Neural progenitor cell (in vitro differentiated cells): ENCODE results near the gene UBE2V1. TPM values are rescaled to one million over a fixed set of nuclear protein-coding genes. Genes with fewer than 3 reads are reported as not detected.

Source experiments
- DNase-seq: peaks from one replicate; pipeline ENCODE4 v3.0.0-alpha.2; 2016; ENCODE audit warnings: low spot score
- H2AFZ ChIP-seq: fragments of 200-600 bp; sonication (generic); replicated peaks from 2 replicates; pipeline ENCODE4 v1.6.1; 2016; ENCODE audit warnings: antibody characterized with exemption
- H3F3A ChIP-seq: fragments of 200-600 bp; sonication (generic); 2 replicates; pipeline ENCODE4 v1.6.1; 2016; ENCODE audit warnings: antibody characterized with exemption, low read depth
- H3K27ac ChIP-seq: fragments of 200-600 bp; sonication (generic); 2 replicates; pipeline ENCODE4 v1.5.1; 2016; ENCODE audit warnings: mild to moderate bottlenecking
- H3K27me3 ChIP-seq: fragments of 200-600 bp; sonication (generic); 2 replicates; pipeline ENCODE4 v1.6.1; 2016; ENCODE audit warnings: mild to moderate bottlenecking, moderate library complexity
- H3K36me3 ChIP-seq: fragments of 200-600 bp; sonication (generic); 2 replicates; pipeline ENCODE4 v1.5.1; 2016
- H3K4me1 ChIP-seq: fragments of 200-600 bp; sonication (generic); 2 replicates; pipeline ENCODE4 v1.6.1; 2016; ENCODE audit warnings: mixed run types
- H3K4me2 ChIP-seq: fragments of 200-600 bp; sonication (generic); 2 replicates; pipeline ENCODE4 v1.6.1; 2016
- H3K4me3 ChIP-seq: fragments of 200-600 bp; sonication (generic); 2 replicates; pipeline ENCODE4 v1.5.1; 2016
- H3K79me2 ChIP-seq: fragments of 200-600 bp; sonication (generic); 2 replicates; pipeline ENCODE4 v1.6.1; 2016; ENCODE audit warnings: low read depth
- H3K9ac ChIP-seq: fragments of 200-600 bp; sonication (generic); 2 replicates; pipeline ENCODE4 v1.6.1; 2016
- H3K9me3 ChIP-seq: fragments of 200-600 bp; sonication (generic); 2 replicates; pipeline ENCODE4 v1.5.1; 2016; ENCODE audit warnings: low read depth
- H4K20me1 ChIP-seq: fragments of 200-600 bp; sonication (generic); 2 replicates; pipeline ENCODE4 v1.6.1; 2016; ENCODE audit warnings: low read depth
- H3K27ac Mint-ChIP-seq: 3 replicates; pipeline ENCODE4 v1.8.0; 2021; ENCODE audit warnings: mixed read lengths
- H3K27me3 Mint-ChIP-seq: 2 replicates; pipeline ENCODE4 v1.8.0; 2022; ENCODE audit warnings: low read depth, mild to moderate bottlenecking, inconsistent platforms, moderate library complexity, mixed read lengths; ENCODE audit not compliant: insufficient read depth
- H3K36me3 Mint-ChIP-seq: 3 replicates; pipeline ENCODE4 v1.8.0; 2021; ENCODE audit warnings: mixed read lengths
- H3K4me1 Mint-ChIP-seq: 3 replicates; pipeline ENCODE4 v1.8.0; 2021; ENCODE audit warnings: mixed read lengths
- H3K4me3 Mint-ChIP-seq: 3 replicates; pipeline ENCODE4 v1.8.0; 2021; ENCODE audit warnings: mild to moderate bottlenecking, moderate library complexity, mixed read lengths
- H3K9me3 Mint-ChIP-seq: 3 replicates; pipeline ENCODE4 v1.8.0; 2020; ENCODE audit warnings: mixed read lengths
- CTCF ChIP-seq: fragments of 200-600 bp; sonication (generic); IDR thresholded peaks from 2 replicates; pipeline ENCODE4 v1.5.1; 2017; ENCODE audit warnings: antibody characterized with exemption, mild to moderate bottlenecking
- EZH2 ChIP-seq: fragments of 200-600 bp; sonication (generic); IDR thresholded peaks from 2 replicates; pipeline ENCODE4 v1.6.1; 2017; ENCODE audit warnings: antibody characterized with exemption, mild to moderate bottlenecking, moderate library complexity
- EZH2phosphoT487 ChIP-seq: fragments of 200-600 bp; sonication (generic); IDR thresholded peaks from 2 replicates; pipeline ENCODE4 v1.6.1; 2017; ENCODE audit warnings: antibody characterized with exemption
- total RNA-seq: library from RNA; depleted of rRNA; stranded (reverse); fragments of >200 nt; gene quantifications from 2 replicates; pipeline ENCODE4 v1.2.3, GENCODE V29; 2015; ENCODE audit warnings: low replicate concordance

UBE2V1 gene
- total RNA-seq, 1 donor from 2014 or later, result 143 TPM

GRCh38 chr20:50049442-50050026, 63.4 kb downstream of the UBE2V1 start:
- Mint-ChIP-seq H3K4me1 (peaks cover 18% of the 10 kb centered on the region), H3K27me3 (peaks cover 7% of the 10 kb centered on the region), H3K36me3 (no peaks in the 10 kb centered on the region), H3K4me3 (no peak overlapping the region), H3K27ac (no peak overlapping the region), H3K9me3 (peaks cover 2% of the 10 kb centered on the region)
- Histone ChIP-seq H3K4me2 (no peak overlapping the region), H3K9me3 (no peaks in the 10 kb centered on the region), H2AFZ (no peak overlapping the region), H3K4me1 (peaks cover 5% of the 10 kb centered on the region), H4K20me1 (no peaks in the 10 kb centered on the region), H3K36me3 (no peaks in the 10 kb centered on the region), H3K79me2 (no peaks in the 10 kb centered on the region), H3K9ac (no peak overlapping the region), H3F3A (peaks cover 11% of the 10 kb centered on the region), H3K27ac (no peak overlapping the region), H3K4me3 (no peak overlapping the region), H3K27me3 (no peaks in the 10 kb centered on the region)
- no peak for DNase-seq
- TF ChIP-seq EZH2phosphoT487 (no peak), EZH2 (no peak), CTCF (no peak)

- no peak overlapping the region for H2AFZ ChIP-seq
- H3K36me3 Mint-ChIP-seq, result no peaks in the 10 kb centered on the region
- H3K79me2 ChIP-seq, result no peaks in the 10 kb centered on the region
- H3K36me3 ChIP-seq, result no peaks in the 10 kb centered on the region
- H3K27ac ChIP-seq, result no peak overlapping the region
- H3K27me3 Mint-ChIP-seq, result peaks cover 7% of the 10 kb centered on the region
- no peak for TF ChIP-seq EZH2phosphoT487
- TF ChIP-seq CTCF, result no peak
- TF ChIP-seq EZH2, result no peak
- no peak overlapping the region for H3K9ac ChIP-seq
- H3K4me2 ChIP-seq, result no peak overlapping the region
- H3K9me3 ChIP-seq, result no peaks in the 10 kb centered on the region
- H3K4me3 Mint-ChIP-seq, result no peak overlapping the region
- peaks cover 6% of the 10 kb centered on the region for H3F3A ChIP-seq
- peaks cover 2% of the 10 kb centered on the region for H3K9me3 Mint-ChIP-seq
- no peaks in the 10 kb centered on the region for H3K27me3 ChIP-seq
- H3K4me1 ChIP-seq, result peaks cover 5% of the 10 kb centered on the region
- no peak overlapping the region for H3K4me3 ChIP-seq
- H3K4me1 Mint-ChIP-seq, result peaks cover 15% of the 10 kb centered on the region
- H3K27ac Mint-ChIP-seq, result no peak overlapping the region
- no peaks in the 10 kb centered on the region for H4K20me1 ChIP-seq
- no peak for DNase-seq
Measured at GRCh38 chr20:50048420-50049166, 64.4 kb downstream of the UBE2V1 start.

GRCh38 chr20:50044353-50044960, 68.5 kb downstream of the UBE2V1 start:
- H3K36me3 Mint-ChIP-seq, result no peaks in the 10 kb centered on the region
- Histone ChIP-seq H3K9ac (no peak overlapping the region), H3K79me2 (no peaks in the 10 kb centered on the region), H3K9me3 (no peaks in the 10 kb centered on the region), H2AFZ (no peak overlapping the region), H3K4me3 (no peak overlapping the region), H3K4me1 (peaks cover 18% of the 10 kb centered on the region), H3K36me3 (no peaks in the 10 kb centered on the region), H4K20me1 (no peaks in the 10 kb centered on the region), H3K27ac (no peak overlapping the region), H3K4me2 (no peak overlapping the region), H3K27me3 (no peaks in the 10 kb centered on the region), H3F3A (peaks cover 6% of the 10 kb centered on the region)
- peaks cover 16% of the 10 kb centered on the region for H3K27me3 Mint-ChIP-seq
- H3K4me3 Mint-ChIP-seq, result no peak overlapping the region
- H3K4me1 Mint-ChIP-seq, result peaks cover 25% of the 10 kb centered on the region
- TF ChIP-seq EZH2 (no peak), CTCF (no peak), EZH2phosphoT487 (no peak)
- peaks cover 2% of the 10 kb centered on the region for H3K9me3 Mint-ChIP-seq
- no peak for DNase-seq
- H3K27ac Mint-ChIP-seq, result no peak overlapping the region
